Liver (tissue), 3 donors: ENCODE results near the gene ANKRD33.

ENCODE experiments used
- CTCF ChIP-seq: fragments of 150-350 bp; IDR thresholded peaks from 2 replicates; pipeline ENCODE4 v1.5.1; 2017; ENCODE audit warnings: improper control_type of control experiment, low read depth, low read length; ENCODE audit not compliant: missing input control
- GABPA ChIP-seq, 2 donors: IDR thresholded peaks in 1 of 2; conservative IDR thresholded peaks in 1 of 2; 2 replicates each; pipeline ENCODE4 v1.6.1; 2016; ENCODE audit warnings: antibody characterized with exemption in 2 of 2, mild to moderate bottlenecking in 1 of 2, moderate library complexity in 1 of 2
- donor health status: healthy.
- donor health status: healthy.

GRCh38 chr12:51871918-51872688 lies 15.8 kb upstream of the ANKRD33 start:
- TF ChIP-seq GABPA (IDR thresholded peaks at IDR 0.05 in 1 of 2, conservative IDR thresholded peaks at IDR 0.05 in 1 of 2) (no peak), CTCF (no peak)
